GM23248 (cell line): ENCODE results near the gene RERE. TPM values are rescaled to one million over a fixed set of nuclear protein-coding genes. Genes with fewer than 3 reads are reported as not detected.

Experiments
- DNase-seq: peaks from one replicate; pipeline ENCODE4 v3.0.0-alpha.2; 2015
- H2AFZ ChIP-seq: fragments of 200-600 bp; sonication (generic); 2 replicates; pipeline ENCODE4 v1.6.1; 2016; ENCODE audit warnings: antibody characterized with exemption
- H3F3A ChIP-seq: fragments of 200-600 bp; sonication (generic); 2 replicates; pipeline ENCODE4 v1.6.1; 2016; ENCODE audit warnings: mild to moderate bottlenecking, antibody characterized with exemption, mixed run types; ENCODE audit not compliant: insufficient read depth
- H3K27ac ChIP-seq: fragments of 200-600 bp; sonication (generic); 2 replicates; pipeline ENCODE4 v1.5.1; 2016; ENCODE audit warnings: mild to moderate bottlenecking
- H3K27me3 ChIP-seq: fragments of 200-600 bp; sonication (generic); replicated peaks from 2 replicates; pipeline ENCODE4 v1.6.1; 2016; ENCODE audit warnings: mild to moderate bottlenecking; ENCODE audit not compliant: insufficient read depth
- H3K36me3 ChIP-seq: fragments of 200-600 bp; sonication (generic); 2 replicates; pipeline ENCODE4 v1.6.1; 2016; ENCODE audit warnings: low read depth, mild to moderate bottlenecking
- H3K4me1 ChIP-seq: fragments of 200-600 bp; sonication (generic); 2 replicates; pipeline ENCODE4 v1.6.1; 2016; ENCODE audit warnings: mild to moderate bottlenecking; ENCODE audit not compliant: insufficient read depth
- H3K4me2 ChIP-seq: fragments of 200-600 bp; sonication (generic); one replicate; pipeline ENCODE4 v1.6.1; 2016; ENCODE audit warnings: mild to moderate bottlenecking; ENCODE audit not compliant: unreplicated experiment
- H3K4me3 ChIP-seq: fragments of 200-600 bp; sonication (generic); 2 replicates; pipeline ENCODE4 v1.5.1; 2016; ENCODE audit warnings: mild to moderate bottlenecking
- H3K79me2 ChIP-seq: fragments of 200-600 bp; sonication (generic); 2 replicates; pipeline ENCODE4 v1.6.1; 2016; ENCODE audit warnings: mild to moderate bottlenecking; ENCODE audit not compliant: insufficient read depth
- H3K9ac ChIP-seq: fragments of 200-600 bp; sonication (generic); 2 replicates; pipeline ENCODE4 v1.6.1; 2016; ENCODE audit warnings: mild to moderate bottlenecking
- H3K9me2 ChIP-seq: fragments of 200-600 bp; sonication (generic); 2 replicates; pipeline ENCODE4 v1.6.1; 2016; ENCODE audit warnings: mixed run types, mild to moderate bottlenecking, moderate library complexity; ENCODE audit not compliant: insufficient read depth
- H3K9me3 ChIP-seq: fragments of 200-600 bp; sonication (generic); one replicate; pipeline ENCODE4 v1.6.1; 2017; ENCODE audit warnings: low read depth
- H4K20me1 ChIP-seq: fragments of 200-600 bp; sonication (generic); 2 replicates; pipeline ENCODE4 v1.6.0; 2016; ENCODE audit not compliant: insufficient read depth
- EZH2 ChIP-seq: fragments of 200-600 bp; sonication (generic); IDR thresholded peaks from 2 replicates; pipeline ENCODE4 v1.6.1; 2018; ENCODE audit warnings: antibody characterized with exemption, mild to moderate bottlenecking; ENCODE audit not compliant: insufficient read depth, poor library complexity, severe bottlenecking
- EZH2phosphoT487 ChIP-seq: fragments of 200-600 bp; sonication (generic); IDR thresholded peaks from 2 replicates; pipeline ENCODE4 v1.6.1; 2018; ENCODE audit warnings: antibody characterized with exemption, moderate library complexity, mild to moderate bottlenecking, low read depth; ENCODE audit not compliant: insufficient read depth
- WGBS, 2 experiments: methylation state at CpG; one replicate each; pipeline ENCODE4 v1.1.6; 2015 to 2017; ENCODE audit warnings: low lambda C conversion rate in 2 of 2, low coverage in 1 of 2; ENCODE audit errors: missing lambda C conversion rate in 2 of 2; 5-methylcytosine and 5-hydroxymethylcytosine counted together
- in situ Hi-C: fragments of 300-500 bp; cut with MboI; formaldehyde crosslinking; loops from 2 replicates; pipeline ENCODE4 v1.15.0; 2020
- polyA plus RNA-seq: library from polyadenylated mRNA; unstranded; fragments of >200 nt; fragmentation: Nextera tagmentation; extraction: Ambion mirVana; gene quantifications from 2 replicates; pipeline ENCODE4 v1.2.1, GENCODE V29; 2016
- total RNA-seq: library from RNA; depleted of rRNA; stranded (reverse); fragments of >200 nt; shearing (Covaris generic); gene quantifications from 2 replicates; pipeline ENCODE4 v1.2.3, GENCODE V29; 2014

Gene RERE
- total and polyA plus RNA-seq, 2 experiments from 2014 or later = 26.0 to 26.2 TPM

GRCh38 chr1:8753736-8754135 lies 63.7 kb downstream of the RERE start:
- Histone ChIP-seq H3K36me3 (no peaks in the 10 kb centered on the region), H3K4me1 (peaks cover 3% of the 10 kb centered on the region; the same call in 1 of the 2 replicates), H3K79me2 (0 out of 2 replicates have a peak, but pooled peaks cover 21% of the 10 kb centered on the region), H3K4me2 (no peak overlapping the region), H3K9ac (no peak overlapping the region), H4K20me1 (no peaks in the 10 kb centered on the region), H3K27me3 (no peaks in the 10 kb centered on the region), H3K9me3 (no peaks in the 10 kb centered on the region), H3F3A (no peaks in the 10 kb centered on the region), H3K27ac (no peak overlapping the region), H2AFZ (no peak overlapping the region), H3K9me2 (no peaks in the 10 kb centered on the region), H3K4me3 (no peak overlapping the region)
- in situ Hi-C loops = no loop called here
- TF ChIP-seq EZH2phosphoT487 = no peak
- TF ChIP-seq EZH2 = no peak
- DNase-seq = no peak

- H3K27me3 ChIP-seq = no peaks in the 10 kb centered on the region
- no peak overlapping the region for H3K4me3 ChIP-seq
- peaks cover 3% of the 10 kb centered on the region; the same call in 1 of the 2 replicates for H3K4me1 ChIP-seq
- H3K9me2 ChIP-seq = no peaks in the 10 kb centered on the region
- H2AFZ ChIP-seq = no peak overlapping the region
- no peaks in the 10 kb centered on the region for H3F3A ChIP-seq
- H3K79me2 ChIP-seq = 0 out of 2 replicates have a peak, but pooled peaks cover 21% of the 10 kb centered on the region
- H3K9me3 ChIP-seq = no peaks in the 10 kb centered on the region
- TF ChIP-seq EZH2 = no peak
- no peak for TF ChIP-seq EZH2phosphoT487
- H4K20me1 ChIP-seq = no peaks in the 10 kb centered on the region
- WGBS, 2 experiments = 88 to 89% methylated on average over 6 of the region's 6 CpGs
- H3K4me2 ChIP-seq = no peak overlapping the region
- DNase-seq = peak; percentile 16
- in situ Hi-C loops = no loop called here
- H3K9ac ChIP-seq = no peak overlapping the region
- H3K36me3 ChIP-seq = no peaks in the 10 kb centered on the region
- H3K27ac ChIP-seq = no peak overlapping the region
Measured at GRCh38 chr1:8752921-8753713, 64.3 kb downstream of the RERE start.

DNA sequence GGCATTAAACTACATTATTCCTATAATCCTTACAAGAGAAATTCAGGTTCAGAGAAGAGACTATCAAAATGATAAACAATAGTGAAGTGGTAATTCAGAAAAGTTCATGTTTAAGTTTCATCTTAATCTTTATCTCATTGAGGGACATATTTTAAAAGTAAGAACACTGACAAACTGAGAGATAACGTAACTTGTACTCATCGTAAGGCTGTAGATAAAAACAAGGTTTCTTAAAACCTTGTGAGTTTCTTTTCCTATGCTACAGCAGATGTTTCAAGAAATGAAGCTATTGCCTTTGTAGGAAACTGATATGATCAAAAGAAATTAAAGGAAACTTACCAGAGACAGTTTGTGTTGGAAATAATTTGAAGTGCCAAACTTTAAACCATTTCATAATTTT lies 65.0 kb downstream of the RERE start:
- Histone ChIP-seq H3K36me3 (no peaks in the 10 kb centered on the region), H4K20me1 (no peaks in the 10 kb centered on the region), H2AFZ (no peak overlapping the region), H3F3A (no peaks in the 10 kb centered on the region), H3K27me3 (no peaks in the 10 kb centered on the region), H3K9ac (no peak overlapping the region), H3K4me3 (no peak overlapping the region), H3K27ac (no peak overlapping the region), H3K9me2 (no peaks in the 10 kb centered on the region), H3K4me1 (peaks cover 3% of the 10 kb centered on the region; the same call in 1 of the 2 replicates), H3K79me2 (0 out of 2 replicates have a peak, but pooled peaks cover 21% of the 10 kb centered on the region), H3K4me2 (no peak overlapping the region), H3K9me3 (no peaks in the 10 kb centered on the region)
- no peak for DNase-seq
- in situ Hi-C loops = no loop called here
- 91 to 99% methylated on average over 2 of the region's 2 CpGs for WGBS, 2 experiments
- no peak for TF ChIP-seq EZH2
- no peak for TF ChIP-seq EZH2phosphoT487

DNA sequence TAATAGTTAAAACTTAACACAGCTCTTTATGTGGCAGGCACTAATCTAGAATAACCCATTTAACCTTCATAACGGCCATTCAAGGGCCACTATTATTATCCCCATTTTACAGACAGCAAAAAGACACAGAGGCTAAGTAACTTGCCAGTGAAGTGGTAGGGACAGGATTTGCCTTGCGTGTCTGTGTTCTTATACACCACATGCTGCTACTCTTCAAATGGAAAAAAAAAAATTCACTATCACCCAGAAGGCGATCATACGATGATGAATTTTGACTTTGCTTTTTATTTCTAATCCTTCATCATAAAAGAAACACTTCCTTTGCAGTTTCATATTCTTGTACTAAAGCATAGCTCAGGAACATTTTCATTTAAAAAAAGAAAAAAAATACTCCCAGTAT lies 65.5 kb downstream of the RERE start:
- in situ Hi-C loops = no loop called here
- TF ChIP-seq EZH2 (no peak), EZH2phosphoT487 (no peak)

More for the DNA sequence above, 65.5 kb downstream of the RERE start:
- H3K4me2 ChIP-seq = no peak overlapping the region
- no peaks in the 10 kb centered on the region for H3K27me3 ChIP-seq
- H3K36me3 ChIP-seq = no peaks in the 10 kb centered on the region
- no peaks in the 10 kb centered on the region for H3K9me2 ChIP-seq
- H2AFZ ChIP-seq = no peak overlapping the region
- H3F3A ChIP-seq = no peaks in the 10 kb centered on the region
- H3K9ac ChIP-seq = no peak overlapping the region
- DNase-seq = no peak
- 0 out of 2 replicates have a peak, but pooled peaks cover 21% of the 10 kb centered on the region for H3K79me2 ChIP-seq
- 97 to 98% methylated on average over 4 of the region's 4 CpGs for WGBS, 2 experiments
- no peaks in the 10 kb centered on the region for H3K9me3 ChIP-seq
- H3K4me1 ChIP-seq = peaks cover 3% of the 10 kb centered on the region; the same call in 1 of the 2 replicates
- no peak overlapping the region for H3K4me3 ChIP-seq
- no peak overlapping the region for H3K27ac ChIP-seq
- H4K20me1 ChIP-seq = no peaks in the 10 kb centered on the region
